HG03354 (cell line): ENCODE results near the gene ZFP42.
"Not testable (repeated sequence)": the region's sequence is repeated elsewhere in the genome, so short reads cannot be mapped to it uniquely, and the experiment has no call there.

Experiments used
- ATAC-seq: cut with Tn5 transposase; IDR thresholded peaks from one replicate; pipeline ENCODE4 v1.9.1; 2021; ENCODE audit warnings: mild to moderate bottlenecking; ENCODE audit not compliant: unreplicated experiment, poor library complexity, severe bottlenecking

Gene ZFP42

DNA sequence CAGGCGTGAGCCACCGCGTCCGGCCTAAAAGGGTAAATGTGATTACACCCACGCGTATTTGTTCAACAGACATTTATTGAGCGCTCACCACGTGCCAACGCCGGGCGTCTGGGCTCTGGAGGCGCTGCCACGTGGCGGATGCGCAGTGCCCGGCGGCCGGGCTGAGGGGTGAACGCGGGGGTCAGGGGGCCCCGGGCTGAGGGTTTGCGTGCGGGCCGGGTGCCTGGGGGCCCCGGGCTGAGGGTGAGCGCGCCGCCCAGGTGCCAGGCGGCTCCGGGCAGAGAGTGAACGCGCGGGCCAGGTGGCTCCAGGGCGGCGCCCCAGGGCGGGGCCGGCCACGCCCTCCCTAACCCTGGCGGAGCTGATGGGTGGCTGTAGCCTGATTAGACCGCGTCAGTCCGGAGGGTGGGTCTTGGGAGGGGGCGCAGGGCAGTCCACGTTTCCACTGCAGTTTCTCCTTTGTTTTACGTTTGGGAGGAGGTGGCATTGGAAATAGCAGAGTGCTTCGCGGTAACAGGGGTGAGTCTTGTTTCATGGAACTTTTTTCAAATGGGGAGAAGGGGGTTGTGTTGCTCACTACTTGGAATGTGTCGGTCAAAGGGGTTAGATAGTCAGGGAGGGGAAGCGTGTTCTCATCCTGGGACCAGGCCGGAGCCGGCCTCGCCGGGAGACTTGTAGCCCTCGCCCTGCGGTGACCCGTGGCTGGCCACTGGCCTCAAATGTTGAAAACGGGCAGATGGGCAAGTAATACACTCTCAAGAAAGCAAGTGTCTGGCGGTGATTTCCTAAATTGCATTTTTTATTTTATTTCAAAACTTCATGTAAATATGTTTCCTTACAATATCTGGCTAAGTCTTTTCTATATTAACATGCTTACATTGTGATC is at the start of gene ZFP42:
Gene ZFP42, plus strand, starts transcription at position 450 of the 886 bp plus-strand sequence. CDS start 7,037 bp downstream, outside the sequence.
- no peak for ATAC-seq

DNA sequence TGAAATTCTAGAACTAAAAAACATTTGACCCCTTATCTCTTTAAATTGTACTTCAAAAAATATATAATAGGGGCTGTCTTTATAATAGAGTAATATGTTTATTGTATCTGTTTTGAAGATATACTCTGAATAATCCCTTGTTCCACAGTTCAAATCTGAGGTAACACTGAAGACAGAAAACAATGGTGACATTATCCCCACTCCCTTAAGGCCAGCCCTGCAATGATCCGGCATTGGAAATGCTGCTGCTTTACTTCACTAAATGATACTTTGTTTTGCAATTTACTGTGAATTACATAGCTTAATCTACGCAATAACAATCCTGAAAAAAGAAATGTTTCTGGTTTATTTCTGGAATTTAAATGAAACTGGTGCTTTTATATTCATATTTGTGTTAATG is 34.4 kb upstream of the ZFP42 start:
- no peak for ATAC-seq

DNA sequence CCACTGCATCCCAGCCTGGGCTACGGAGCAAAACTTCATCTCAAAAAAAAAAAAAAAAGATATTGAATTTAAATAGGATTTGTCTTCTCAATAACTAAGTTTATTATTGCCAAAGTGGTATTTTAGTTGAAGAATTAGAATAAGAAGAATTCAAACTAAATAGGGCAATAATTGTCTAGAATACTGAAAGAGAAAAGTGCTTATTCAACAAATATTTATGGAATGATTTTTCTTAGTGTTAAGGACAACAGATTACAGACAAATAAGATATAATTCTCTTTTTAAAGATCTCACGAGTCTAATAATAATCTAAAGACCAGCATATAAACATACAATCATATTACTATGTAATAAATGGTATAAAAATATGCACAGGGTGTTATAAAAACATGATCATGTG is 33.6 kb upstream of the ZFP42 start:
- ATAC-seq = no peak

DNA sequence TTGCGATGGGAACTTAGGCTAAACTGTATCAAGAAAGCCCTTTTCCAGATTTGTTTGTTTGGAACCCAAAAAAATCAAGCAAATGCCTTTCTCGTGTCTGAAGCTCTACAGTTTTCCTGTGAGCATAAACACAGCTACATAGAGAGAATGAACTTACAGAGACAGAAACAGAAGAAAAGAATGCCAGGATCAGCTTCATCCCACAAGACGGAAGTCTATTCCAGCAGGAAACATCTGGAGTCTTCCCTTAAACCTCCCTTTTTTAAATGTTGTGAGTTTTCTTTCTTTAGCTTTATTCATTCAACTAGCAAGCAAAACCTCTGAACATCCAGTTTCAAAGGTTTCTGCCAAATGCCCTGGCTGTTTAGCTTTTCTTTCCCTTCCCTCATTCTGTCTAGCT is 32.6 kb upstream of the ZFP42 start:
- no peak for ATAC-seq

DNA sequence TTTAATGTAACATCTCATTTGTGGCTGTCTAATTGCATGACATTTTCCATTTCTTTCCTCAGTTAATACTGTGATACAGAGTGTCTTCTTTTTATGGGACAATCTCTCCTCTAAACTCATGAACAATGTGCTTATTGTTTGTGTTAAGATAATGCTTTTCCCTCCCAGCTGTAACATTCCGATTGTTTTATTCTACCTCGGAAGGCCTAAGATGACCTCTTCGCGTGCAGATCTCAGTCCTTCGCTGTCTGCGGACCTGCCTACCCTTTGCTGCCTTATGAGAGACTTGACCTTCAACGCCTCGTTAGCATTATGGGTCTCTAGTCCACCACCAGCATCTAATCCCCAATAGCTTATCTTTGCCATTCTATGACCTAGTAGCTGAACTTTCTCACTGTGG is 29.8 kb upstream of the ZFP42 start:
- ATAC-seq = no peak

DNA sequence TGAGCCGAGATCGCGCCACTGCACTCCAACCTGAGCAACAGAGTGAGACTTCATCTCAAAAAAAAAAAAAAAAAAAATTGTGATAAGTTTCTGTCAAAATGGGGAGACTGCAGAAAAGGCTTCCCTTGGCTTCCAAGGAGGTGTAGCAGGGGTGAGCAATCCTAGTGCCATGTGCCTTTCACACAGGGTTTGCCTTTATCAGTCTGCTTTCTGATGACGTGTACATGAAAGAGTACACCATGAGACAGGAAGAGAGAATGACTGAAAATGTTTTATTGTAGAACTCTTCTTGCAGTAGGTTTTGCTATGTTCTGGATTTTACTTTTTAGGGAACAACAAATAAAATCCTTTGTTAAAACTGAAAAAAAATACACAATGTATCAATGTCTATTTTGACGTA is 23.4 kb upstream of the ZFP42 start:
- no peak for ATAC-seq

DNA sequence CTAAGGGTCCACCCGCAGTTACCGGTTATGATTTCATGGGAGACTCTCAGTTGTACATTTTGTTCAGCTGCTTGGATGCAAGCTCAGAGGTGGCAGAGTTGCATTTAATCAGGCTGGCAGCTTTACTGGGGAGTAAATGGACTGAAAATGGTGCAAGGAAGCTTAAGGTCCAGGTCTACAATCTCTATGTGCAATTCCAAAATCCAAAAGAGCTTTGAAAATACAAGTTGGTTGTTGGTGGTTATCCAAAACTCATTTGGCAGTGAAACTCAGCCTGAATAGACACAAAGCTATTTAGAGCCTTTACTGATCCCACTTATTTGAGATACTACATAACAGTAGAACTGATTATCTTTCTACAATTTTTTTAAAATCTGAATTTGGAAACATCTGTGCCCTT is 11.8 kb upstream of the ZFP42 start:
- ATAC-seq = no peak

DNA sequence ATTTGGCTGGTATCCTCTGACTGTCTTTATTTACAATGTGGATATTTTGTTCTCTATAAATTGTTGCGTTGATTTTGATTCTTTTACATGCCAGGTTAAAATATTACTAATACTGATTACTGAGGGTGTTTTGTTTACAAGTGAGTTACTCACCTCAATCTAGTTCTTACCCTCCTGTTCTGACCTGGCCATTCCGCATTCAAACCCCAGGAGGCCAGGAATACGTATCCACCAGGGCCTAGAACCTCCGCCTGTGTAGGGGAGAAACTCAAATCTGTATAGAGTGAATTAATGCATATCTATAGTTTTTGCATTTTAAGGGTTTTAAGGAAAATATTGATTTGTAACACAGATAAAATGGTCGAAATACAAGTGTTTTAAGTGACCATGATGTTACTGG is 2.6 kb upstream of the ZFP42 start:
- no peak for ATAC-seq

DNA sequence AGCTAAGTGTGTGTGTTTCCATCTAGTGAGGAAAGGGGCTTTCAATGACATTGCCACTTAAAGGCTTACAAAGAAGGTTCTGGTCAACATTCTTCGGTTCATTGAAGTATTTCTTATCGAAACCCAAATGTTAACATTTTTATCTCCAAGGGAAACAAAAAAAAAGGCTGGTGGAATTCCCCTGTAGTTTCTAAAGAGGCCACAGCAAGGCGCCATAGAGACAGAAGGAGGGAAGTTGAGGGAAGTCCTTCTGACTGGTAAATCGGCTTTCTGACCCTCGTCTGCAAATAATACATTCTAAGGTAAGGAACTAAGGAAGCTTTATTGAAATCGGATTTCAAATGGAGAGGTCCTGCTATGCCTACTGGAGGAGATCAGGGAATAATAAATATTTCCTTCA is 1.7 kb upstream of the ZFP42 start:
- ATAC-seq = no peak

DNA sequence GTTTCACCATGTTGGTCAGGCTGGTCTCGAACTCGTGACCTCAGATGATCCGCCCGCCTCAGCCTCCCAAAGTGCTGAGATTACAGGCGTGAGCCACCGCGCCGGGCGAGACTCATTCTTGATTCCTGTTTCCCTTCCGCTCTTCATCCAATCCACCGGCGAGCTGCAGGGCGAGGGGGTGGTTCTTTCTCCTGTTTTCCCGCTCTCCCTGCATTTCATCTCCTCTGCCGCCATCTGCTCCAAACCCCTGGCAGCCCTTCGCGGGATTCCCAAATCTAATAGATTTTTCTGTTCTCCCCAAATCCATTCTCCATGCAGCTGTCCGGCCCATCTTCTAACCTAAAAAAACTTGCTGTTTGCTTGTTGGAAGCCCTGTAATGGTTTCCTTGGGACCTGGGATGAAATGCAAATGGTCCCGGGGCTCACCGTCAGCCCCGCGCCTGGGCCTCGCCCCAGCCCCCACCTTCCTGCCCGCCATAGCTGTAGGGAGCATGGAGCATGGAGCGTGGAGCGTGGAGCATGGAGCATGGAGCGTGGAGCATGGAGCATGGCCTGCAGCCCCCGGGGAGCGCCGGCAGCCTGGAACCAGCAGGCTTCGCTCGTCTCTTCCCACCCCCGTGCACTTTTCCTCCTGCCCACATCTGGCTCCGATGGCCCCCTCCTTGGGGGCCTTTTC is 1.1 kb downstream of the ZFP42 start:
- ATAC-seq = no peak

DNA sequence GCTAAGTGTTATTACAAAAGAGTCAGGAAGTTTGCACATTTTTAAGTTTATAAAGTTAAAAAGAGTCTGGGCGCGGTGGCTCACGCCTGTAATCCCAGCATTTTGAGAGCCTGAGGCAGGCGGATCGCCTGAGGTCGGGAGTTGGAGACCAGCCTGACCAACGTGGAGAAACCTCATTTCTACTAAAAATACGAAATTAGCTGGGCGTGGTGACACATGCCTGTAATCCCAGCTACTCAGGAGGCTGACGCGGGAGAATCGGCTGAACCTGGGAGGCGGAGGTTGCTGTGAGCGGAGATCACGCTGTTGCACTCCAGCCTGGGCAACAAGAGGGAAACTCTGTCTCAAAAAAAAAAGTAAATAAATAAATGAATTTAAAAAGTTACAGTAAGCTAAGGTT is 2.4 kb downstream of the ZFP42 start:
- not testable (repeated sequence) for ATAC-seq

DNA sequence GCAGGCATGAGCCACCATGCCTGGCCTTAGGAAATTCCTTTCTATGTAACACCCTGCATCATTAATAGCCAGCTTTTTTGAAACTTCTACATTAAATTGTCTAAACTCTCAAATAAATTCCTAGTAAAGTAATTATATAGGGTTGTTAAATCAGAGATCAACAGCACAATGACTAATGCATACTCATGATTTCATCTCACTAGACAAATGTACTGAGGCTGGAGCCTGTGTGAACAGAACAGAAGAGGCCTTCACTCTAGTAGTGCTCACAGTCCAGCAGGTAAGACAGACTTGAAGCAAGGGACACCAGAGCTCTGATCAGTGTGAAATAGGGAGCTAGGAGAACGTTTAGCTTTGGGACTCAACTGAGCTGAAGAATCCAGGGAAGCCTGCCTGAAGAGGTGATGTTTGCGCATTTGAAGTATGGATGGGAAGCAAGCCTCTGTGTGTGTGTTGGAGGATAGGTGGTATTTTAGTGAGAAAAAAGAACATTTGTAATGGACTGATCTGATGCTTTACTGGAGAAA is 3.9 kb downstream of the ZFP42 start:
- no peak for ATAC-seq

DNA sequence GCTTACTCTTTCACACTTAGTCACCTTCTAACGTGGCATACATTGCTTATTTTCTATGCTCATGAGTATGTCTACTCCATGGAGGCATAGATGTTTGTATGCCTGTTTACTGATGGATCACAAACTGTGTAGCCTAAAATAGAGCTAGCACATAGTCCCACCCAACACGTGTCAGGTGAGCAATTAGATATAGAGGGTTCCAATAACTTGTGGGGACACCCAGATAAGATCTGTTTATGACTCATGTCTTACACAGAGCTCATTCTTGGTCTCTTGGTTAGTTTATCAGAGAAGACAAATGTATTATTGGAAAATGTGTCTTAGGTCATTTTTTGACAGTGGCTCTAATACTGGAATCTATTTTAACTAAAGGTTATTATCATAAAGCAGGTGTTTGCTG is 6.8 kb downstream of the ZFP42 start:
- no peak for ATAC-seq

DNA sequence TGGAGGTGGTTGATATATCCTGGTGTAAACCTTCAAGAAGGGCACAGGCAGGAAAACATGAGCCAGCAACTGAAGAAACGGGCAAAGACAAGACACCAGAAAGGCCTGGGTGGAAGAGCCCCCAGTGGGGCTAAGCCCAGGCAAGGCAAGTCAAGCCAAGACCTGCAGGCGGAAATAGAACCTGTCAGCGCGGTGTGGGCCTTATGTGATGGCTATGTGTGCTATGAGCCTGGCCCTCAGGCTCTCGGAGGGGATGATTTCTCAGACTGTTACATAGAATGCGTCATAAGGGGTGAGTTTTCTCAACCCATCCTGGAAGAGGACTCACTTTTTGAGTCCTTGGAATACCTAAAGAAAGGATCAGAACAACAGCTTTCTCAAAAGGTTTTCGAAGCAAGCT is 7.2 kb downstream of the ZFP42 start:
- no peak for ATAC-seq

DNA sequence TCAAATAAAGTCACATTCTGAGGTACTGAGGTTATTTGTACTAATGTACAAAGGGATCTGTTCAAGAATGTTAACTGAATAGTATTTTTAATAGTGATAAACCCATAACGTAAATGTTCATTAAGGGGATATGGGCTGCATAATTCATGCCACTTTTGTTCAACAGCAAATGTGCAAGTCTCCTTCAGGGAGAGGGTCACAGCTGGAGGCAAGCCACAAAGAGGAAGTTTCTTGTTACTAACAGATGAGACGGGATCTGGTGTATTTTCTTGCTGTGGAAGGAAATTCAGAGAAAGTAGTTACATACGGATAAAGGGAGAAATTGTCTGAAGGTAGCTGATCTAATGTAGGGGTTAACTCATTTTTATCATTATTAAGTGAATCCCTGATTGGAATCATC is 10.0 kb downstream of the ZFP42 start:
- ATAC-seq = no peak

DNA sequence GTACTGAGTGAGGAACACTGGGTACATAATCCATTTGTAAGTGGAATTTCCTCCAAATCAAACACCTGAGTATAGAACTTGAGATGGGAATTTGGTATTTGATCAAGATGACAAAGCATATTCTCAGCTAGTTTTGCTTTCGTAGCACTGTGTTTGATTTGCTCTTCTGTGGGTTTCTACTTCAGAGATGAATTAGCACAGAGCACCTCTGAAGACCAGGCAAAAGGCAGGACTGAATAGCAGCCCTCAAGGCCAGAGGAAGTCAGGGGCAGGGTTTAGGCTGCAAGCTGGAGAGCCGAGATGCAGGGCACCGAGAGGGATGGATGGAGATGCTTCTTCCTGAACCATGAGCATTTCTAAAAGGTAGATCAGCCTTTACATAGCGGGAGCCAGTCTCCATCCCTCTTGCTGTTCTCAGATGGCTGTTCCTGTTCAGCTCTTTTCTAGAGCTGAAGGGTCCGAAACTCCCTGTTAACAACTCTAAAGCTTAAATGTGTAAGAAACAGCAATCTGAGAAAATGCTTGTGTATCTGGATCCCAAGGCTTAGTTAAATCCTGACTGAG is 10.8 kb downstream of the ZFP42 start:
- ATAC-seq = no peak

DNA sequence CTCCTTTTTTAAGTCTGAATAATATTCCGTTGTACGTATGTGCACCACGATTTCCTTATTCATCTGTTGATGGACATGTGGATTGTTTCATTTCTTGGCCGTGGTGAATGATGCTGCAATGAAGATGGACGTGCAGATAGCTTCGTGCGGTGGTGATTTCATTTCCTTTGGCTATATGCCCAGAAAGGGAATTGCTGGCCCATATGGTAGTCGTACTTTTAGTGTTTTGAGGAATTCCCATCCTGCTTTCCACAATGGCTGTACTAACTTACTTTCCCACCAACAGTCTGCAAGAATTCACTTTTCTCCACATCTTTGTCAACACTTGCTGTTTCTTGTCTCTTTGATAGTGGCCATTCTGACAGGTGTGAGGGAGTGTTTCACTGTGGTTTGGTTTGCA is 12.8 kb downstream of the ZFP42 start:
- ATAC-seq = no peak

DNA sequence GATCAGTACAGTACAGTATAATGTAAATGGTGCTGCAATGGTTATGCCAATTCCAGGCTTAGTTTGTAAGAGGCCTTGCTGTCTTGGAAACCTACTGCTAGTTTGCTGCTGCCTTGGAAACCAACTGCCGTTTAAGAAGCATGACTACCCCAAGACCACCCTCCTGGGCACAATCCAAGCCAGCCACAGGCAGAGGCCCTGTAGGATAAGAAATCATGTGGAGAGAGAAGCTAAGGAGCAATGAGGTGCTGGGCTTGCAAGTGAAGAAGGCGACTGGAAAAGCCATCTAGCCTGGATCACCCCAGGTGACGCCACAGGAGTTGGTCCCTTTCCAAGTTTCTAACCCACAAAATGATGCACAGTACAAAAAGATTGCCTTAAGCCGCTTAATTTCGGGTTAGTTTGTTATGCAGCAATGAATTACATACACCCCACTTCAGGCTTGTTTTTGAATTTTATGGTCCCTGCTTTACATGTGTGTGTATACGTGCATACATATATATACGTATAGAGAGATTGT is 16.9 kb downstream of the ZFP42 start:
- no peak for ATAC-seq

DNA sequence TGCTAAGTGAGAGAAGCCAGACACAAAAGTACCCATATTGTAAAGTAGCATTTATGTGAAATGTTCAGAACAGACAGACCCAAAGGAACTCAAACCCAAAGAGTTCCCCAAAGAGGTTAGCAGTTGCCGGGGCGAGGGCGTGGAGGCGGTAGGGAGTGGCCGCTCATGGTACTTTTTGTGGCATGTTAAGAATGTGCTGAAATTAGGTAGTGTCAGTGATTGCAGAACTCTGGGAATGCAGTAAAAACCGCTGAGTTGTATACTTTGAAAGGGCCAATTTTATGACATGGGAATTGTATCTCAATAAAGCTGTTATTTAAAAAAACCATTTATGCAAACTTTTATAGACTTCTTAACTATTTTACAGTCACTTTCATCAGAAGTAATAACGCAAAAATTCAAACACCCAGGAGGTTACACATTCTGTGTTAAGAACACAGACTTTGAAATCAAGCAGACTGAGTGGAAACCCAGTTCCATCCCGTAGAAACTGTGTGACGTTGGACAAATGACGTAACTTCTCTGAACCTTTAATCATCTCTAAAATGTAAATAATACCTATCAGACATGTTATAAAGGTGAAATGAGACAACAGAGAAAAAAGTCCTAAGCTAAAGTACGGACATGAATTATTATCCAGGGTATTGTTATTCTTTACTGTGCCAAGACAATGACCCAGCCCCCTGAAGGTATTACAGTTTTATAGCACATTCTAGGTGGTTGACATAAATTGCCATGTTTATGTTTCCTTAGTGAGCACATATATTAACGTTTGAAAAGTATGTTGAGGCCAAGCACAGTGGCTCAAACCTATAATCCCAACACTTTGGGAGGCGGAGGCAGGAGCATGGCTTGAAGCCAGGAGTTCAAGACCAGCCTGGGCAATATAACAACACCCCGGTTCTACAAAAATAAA is 19.7 kb downstream of the ZFP42 start:
- no peak for ATAC-seq

DNA sequence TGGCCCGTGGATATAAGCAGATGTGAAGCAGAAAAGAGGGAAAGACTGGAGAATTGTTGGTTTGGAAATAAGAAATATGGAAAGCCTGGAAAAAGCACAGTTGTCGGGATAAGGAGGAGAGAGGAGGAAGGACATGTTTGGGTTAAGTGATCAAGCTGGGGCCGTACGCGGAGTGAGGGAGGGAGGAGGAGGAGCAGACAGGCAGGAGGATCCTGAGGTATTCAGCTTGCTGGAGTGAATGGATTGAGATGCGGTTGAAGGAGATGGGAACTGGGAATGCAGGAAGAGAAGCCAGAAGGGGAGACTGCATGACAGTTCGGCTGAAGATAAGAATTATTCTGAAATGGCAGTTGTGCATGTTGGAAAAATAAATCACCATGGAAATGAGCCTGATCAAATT is 21.2 kb downstream of the ZFP42 start:
- ATAC-seq = no peak
